Nucleus accumbens (tissue), 56 donors: ENCODE results near the gene TNFRSF12A.

Experiments
- DNase-seq, 56 donors: peaks; one replicate each; lab custom pipeline; 2025; lab: John Stamatoyannopoulos, UW

The TNFRSF12A gene

DNA sequence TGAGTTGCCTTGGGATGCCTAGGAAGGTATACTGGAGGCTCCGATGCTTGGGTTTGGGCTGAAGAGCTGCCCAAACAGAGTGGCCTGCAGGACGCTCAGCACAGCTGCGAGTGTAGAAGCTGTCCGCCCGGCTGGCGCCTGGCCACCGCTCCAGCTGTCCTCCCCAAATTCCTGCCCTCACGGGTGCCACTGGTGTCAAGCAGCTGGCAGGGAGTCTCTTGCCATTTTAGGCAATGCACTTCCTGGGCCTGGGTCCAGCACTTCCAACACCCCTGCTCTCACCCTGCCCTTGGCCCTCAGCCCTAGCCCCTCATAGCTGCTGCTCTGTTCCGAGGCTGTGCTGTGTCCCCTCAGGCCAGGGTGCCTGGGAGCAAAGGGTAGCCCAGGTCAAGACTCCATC is 34.7 kb upstream of the TNFRSF12A start:
- DNase-seq = no peak

DNA sequence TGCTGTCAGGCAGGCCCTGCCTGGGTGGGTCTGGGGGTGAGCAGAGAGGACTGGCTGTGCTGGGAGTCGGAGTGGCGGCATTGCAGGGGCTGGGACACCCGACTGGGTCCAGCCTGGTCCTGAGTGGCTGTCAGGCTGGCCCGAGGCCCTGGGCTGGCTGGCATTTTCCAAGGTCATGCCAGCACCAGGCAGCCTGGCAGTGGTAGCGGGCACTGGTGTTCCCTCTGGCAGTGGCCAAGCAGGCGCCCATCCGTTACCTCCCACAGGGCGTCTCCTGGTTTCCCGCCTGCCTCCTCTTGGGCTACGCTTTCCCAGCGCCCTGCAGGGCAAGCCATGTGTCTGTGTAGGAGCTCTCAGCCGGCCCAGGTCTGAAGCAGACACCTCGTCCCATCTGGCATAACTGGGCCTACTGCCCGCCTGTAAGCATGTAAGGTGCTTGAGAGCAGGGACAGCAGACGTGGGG is 34.2 kb upstream of the TNFRSF12A start:
- DNase-seq = peak in 1 of 56 donors; percentile 24

DNA sequence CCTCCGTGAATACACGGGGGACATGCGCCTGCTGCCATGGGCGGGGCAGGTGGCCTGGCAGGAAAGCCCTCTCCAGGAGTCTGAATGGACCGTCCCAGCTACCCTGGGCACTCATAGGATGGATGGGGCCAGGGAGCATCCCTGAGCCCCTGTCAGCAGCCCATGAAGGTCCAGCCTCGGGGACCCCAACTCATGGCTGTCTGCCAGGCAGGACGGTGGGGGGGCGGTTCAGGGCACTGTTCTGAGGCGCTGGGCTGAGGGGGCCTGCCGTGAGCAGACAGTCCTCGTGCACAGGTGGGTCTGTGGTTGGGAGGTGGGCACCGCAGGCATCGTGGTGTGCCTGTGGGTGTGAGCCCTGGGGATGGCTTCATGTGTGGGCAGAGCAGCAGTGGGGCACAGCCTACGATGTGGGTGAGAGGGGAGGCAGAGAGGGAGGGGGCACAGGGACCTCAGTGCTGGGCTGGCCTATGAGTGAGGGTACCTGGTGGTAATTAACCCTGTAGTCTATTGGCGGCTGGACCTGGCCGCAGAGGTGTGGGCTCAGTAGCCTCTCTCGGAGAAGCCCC is 33.5 kb upstream of the TNFRSF12A start:
- DNase-seq = no peak

DNA sequence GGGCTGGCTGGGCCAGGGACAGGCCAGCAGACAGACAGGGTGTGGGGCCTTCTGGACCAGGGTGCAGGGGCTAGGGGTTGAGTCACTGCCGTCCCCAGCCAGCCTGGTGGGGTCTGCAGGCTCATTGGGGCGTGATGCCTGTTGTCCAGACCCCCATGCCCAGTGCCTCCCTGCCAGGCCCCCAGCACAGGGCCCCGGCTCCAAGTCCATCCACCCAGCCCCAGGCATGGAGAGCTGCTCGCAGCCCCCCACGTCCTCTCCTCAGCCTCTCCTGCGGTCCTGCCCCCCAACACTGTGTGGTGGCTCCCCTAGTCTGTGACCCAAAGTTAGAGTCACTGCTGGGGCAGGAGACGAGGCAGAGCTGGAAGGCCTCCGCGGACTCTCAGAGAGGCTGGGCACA is 32.9 kb upstream of the TNFRSF12A start:
- no peak for DNase-seq

GRCh38 chr16:2987833-2988232 is 32.3 kb upstream of the TNFRSF12A start:
- DNase-seq = no peak

DNA sequence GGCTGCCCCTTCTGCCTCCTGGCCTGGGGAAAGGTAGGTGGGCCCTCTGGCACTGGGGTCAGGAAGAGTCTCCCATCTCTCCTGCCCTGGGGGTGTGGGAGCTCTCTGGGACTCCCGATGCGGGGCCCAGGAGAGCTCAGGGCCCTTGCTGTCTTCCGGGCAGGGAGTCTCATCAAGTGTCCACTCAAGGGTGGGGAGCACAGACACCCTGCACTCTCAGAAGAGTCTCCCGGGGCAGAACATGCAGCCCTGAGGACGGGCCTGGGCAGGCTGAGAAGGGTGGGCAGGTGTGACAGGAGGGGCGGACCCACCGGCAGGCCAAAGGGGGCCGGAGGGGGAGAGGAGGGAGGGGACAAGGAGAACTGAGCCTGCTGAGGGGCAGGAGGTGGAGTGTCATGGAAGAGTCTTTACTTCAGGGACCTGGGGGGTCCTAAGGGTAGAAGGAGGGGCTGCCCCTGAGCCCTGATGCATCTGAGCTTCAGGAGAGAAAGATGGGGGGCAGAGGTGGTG is 31.5 kb upstream of the TNFRSF12A start:
- no peak for DNase-seq

DNA sequence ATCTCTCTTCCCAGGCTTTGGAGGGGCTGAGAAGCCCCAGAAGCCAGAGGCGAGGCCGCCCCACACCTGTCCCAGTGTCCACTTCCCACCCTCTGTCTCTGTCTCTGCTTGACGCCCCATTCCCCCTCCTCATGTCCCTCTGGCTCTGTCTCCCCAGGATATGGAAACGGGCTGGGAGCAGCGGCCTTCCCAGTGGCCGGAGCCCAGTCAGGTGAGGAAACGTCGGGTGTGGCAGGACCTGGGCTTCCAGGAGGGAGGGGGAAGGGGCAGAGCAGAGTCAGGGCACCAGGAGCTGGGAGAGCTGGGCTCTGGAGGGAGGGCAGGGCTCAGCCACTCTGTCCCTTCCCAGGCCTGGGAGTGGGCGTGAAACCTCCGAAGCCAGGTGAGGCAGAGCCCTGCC is 29.3 kb upstream of the TNFRSF12A start:
- no peak for DNase-seq

GRCh38 chr16:2991566-2992261 is 28.5 kb upstream of the TNFRSF12A start:
- no peak for DNase-seq

- DNase-seq = no peak
These were observed 27.6 kb upstream of the TNFRSF12A start for GRCh38 chr16:2992383-2993081.

DNA sequence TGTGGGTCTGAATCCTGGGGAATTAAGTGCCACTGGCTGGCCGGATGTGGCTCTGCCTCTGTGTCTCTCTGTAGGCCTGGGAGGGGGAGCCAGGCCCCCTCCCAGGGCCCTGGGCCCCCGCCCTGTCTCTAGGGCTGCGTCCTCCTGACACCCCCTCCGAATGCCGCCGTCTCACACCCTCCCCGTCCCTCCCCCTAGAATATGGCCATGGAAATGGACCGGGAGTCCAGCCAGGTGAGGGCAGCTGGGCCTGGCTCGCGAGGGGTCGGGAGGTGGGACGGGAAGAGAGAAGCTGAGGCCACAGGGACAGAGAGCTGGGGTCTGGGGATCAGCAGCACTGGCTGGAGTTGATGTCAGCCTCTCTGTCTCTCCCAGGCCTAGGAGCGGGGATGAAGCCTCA is 23.9 kb upstream of the TNFRSF12A start:
- DNase-seq = no peak

DNA sequence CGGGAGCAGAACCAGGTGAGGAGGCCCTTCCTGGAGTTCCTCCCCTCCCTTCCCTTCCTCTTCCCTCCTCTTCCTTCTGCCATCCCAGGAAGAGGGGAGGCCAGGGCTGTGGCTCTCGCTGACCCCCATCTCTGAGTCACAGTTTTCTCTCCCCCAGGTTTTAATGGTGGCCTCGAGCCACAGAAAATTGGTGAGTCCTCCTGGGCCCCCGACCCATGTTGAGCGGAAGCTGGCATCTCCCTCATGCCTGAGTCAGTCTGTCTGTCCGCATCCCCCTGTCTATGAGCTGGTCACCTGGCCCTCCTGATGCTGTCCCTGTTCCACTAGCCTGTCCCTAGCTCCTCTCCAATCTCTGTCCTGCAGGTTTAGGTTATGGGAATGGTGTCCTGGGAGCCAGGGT is 20.2 kb upstream of the TNFRSF12A start:
- DNase-seq = no peak

DNA sequence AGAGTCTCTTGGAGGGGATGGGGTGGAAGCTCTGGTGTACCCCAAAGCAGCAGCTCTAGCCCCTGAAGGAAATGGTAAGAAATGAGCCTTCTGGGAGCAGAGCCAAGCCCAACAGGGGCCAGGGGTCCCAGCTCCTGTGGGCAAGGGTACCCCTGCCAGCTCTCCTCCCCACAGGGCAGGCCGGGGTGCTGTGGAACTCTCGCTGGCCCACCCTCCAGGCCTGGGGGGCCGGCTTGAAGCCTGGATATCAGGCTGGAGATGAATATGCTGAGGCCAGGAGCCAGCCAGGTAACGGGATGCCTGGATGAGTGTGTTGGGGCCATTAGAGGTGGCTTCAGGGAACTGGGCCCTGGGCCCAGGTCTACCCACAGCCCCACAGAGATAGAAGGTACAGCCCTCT is 19.6 kb upstream of the TNFRSF12A start:
- DNase-seq = no peak

DNA sequence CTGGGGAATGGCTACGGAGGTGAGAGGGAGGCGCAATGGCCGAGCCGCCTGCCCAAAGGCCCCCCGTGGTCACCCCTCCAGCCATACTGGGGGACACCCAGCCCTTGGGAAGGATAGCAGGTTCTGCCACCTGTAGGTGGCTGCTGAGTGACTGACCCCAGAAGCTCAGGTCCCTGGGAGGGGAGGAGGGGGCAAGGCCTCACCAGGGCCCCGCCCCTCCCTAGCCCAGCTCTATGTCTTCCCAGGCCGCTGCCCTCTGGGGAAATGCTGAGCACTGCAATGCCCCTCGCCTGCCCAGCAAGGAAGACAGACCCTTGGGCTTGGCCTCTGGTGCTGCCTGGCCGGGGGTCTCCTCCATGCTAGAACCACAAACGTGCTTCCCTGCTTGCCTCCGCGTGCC is 18.9 kb upstream of the TNFRSF12A start:
- DNase-seq = no peak

DNA sequence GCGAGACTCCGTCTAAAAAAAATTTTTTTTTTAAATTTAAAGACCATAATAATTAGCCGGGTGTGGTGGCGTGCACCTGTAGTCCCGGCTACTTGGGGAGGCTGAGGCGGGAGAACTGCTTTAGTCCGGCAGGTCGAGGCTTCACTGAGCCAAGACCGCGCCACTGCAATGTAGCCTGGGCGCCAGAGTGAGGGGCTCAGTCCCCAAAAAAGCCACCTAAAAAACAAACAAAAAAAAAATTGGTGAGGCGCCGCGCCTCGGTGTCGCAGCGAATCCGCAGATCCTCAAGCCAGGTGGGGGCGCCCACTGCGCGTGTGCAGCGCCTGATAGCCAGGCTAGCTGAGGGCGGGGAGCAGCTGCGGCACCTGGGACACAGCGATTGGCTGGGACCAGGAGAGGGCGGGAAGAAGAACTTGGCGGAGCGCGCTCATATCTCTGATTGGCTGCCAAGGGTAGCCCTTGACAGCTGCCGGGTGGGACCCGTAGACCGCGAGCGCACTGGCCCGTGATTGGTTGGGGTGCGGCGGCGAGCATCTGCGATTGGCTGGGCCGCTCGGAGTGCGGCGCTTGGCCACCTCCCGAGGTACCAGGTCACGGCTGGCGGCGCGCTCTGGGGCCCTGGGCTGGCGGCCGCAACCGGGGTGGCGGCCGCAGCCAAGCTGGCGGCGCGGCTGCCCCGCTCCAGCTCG is 16.4 kb upstream of the TNFRSF12A start:
- peak; percentile 70 to 98 (median 95) for DNase-seq

DNA sequence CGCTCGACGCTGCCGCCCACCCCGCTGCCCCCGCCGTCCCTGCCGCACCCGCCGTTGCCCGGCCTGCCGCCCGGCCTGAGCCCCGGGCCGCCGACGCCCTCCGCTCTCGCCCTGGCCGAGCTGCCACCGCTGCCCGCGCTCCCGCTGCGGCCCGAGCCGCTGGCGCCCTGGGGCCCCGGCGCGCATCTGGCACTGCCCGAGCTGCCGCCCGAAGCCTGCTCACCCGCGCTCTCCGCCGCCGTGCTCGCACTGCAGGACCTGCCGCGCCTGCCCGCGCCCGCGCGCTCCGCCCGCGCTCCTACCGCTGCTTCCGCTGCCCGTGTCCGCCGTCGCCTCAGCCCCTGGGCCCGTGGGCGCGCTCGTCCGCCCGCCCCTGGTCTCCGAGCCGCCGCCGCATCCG is 15.8 kb upstream of the TNFRSF12A start:
- DNase-seq = no peak

GRCh38 chr16:3004781-3005284 is 15.3 kb upstream of the TNFRSF12A start:
- no peak for DNase-seq

DNA sequence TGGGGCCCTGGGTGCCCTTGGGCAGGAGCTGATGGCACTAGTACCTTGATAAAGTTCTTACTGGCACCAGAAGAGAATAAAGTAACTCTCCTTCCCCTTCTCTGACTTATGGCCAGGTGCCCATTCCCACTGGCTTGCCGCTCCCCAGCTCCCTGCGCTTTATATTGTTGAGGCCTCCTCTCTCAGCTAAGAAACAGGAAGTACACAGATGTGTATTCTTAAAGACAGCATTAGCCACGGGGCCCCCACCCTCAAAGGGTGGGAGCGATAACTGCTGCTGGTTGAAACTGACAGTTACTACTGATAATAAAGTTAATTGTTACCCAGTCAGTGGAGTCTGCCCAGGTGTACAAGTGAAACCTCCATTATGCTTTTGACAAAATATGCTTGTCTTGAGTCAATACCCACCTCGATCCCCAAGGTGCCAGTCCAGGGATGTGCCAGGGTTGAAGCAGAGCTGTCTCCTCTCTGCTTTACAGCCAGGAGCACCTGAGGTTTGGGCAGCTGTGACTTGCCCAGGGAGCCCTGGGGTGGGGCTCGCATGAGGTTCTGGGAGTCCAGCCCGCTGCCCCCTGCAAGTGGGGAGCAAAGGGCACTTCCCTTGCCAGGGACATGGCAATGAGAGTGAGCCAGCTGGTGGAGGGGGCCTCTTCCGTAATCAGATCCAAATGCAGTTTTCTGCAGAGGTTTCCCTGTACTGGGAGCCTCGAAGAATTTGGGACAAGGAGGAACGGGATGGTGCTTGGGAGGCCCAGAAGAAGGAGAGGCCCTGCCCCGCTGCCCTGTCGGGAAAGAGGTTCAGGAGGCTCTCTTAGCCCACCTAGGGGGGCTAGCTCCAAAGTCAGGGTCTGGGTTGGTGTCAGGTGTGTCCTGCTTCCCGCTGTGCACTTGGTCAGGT is 12.9 kb upstream of the TNFRSF12A start:
- DNase-seq = no peak

- peak in 3 of 56 donors; percentile 4 to 22 (median 5) for DNase-seq
These were observed 12.0 kb upstream of the TNFRSF12A start for GRCh38 chr16:3007957-3008689.

GRCh38 chr16:3008690-3009037 is 11.5 kb upstream of the TNFRSF12A start:
- no peak for DNase-seq
